Measurements from ENCODE around the gene ARHGAP10.

ARHGAP10 gene

DNA sequence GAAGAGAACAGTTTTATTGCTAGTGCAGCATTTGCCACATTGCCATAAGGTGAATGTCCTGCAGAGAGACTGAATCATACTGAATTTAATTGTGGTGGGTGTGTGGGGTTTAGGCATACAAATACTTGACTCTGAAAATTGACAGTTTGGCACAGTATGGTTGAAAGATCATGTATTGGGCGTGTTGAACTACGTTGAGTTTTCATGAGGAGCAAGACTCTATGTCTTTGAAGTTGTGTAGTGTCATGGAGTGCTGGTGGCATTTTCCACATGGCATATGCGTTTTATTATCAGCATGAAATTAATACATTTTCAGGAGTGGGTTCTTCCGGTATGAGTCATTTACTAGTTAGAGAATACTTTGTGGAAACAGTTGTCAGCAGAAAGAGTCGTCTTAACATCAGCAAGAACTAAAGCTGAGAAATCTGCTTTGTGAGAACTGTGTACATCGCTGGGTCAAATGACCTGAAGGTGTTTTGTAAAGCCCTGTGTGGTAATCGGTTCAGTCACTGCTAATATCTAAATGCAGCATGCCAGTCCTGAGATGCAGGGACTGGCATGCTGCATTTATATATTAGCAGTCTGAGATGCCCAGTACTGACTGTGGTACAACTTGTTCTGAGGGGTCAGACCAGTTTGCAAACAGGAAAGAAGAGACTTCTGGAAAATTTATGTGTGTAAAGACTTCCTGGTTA, 50.3 kb downstream of the ARHGAP10 start:
- no peak overlapping the region for H3K4me3 ChIP-seq (ENCODE audit: low read depth, low read length)
- TF ChIP-seq, protein P1, sequence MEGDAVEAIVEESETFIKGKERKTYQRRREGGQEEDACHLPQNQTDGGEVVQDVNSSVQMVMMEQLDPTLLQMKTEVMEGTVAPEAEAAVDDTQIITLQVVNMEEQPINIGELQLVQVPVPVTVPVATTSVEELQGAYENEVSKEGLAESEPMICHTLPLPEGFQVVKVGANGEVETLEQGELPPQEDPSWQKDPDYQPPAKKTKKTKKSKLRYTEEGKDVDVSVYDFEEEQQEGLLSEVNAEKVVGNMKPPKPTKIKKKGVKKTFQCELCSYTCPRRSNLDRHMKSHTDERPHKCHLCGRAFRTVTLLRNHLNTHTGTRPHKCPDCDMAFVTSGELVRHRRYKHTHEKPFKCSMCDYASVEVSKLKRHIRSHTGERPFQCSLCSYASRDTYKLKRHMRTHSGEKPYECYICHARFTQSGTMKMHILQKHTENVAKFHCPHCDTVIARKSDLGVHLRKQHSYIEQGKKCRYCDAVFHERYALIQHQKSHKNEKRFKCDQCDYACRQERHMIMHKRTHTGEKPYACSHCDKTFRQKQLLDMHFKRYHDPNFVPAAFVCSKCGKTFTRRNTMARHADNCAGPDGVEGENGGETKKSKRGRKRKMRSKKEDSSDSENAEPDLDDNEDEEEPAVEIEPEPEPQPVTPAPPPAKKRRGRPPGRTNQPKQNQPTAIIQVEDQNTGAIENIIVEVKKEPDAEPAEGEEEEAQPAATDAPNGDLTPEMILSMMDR (IDR thresholded peaks at IDR 0.05; ENCODE audit: low read depth, low read length, missing control alignments) = no peak
- DNase-seq (ENCODE audit: low read depth) = no peak

DNA sequence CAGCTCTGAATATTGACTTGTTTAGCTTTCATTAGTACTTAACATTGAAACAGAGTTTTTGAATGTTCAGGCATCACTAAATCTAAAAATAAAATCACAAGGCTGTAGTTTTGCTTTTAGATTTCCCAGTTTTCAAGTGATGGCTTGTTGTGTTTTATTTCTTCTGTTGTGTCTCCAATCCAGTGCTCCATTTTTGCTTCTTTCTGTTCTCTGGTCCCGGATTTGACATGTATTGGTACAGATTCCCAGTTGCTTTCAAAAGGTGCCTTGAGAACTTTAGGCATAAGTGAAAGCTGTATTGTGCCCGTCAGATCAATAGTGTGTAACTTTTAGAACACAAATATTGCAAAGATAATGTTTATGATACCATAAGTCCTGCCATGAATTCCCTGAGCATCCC, 53.2 kb downstream of the ARHGAP10 start:
- TF ChIP-seq, protein P1 (IDR thresholded peaks at IDR 0.05; ENCODE audit: low read depth, low read length, missing control alignments) = no peak
- DNase-seq (ENCODE audit: low read depth) = no peak
- no peak overlapping the region; the same call in 1 of the 2 replicates for H3K4me3 ChIP-seq (ENCODE audit: low read depth, low read length)

DNA sequence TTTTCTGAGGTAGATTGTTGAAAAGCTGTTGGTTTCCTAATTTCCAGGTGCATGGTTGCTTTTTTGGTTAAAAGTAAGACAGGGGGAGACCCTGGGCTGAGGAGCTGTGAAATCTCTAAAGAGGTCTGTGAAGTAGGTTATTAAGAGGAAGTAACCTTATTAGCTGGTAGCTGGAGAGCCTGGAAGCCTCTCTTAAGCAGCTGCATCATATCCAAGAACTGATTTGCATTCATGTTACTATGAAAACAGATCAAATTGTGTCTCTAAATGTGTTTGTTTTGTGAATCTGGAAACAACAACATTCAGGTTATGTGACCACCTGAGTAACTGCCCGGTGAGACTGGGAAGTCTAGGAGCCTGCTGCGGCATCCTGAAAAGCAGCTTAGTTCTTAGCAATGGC, 54.1 kb downstream of the ARHGAP10 start:
- DNase-seq (ENCODE audit: low read depth) = no peak
- H3K4me3 ChIP-seq (ENCODE audit: low read depth, low read length) = no peak overlapping the region
- TF ChIP-seq, protein P1 (IDR thresholded peaks at IDR 0.05; ENCODE audit: low read depth, low read length, missing control alignments) = no peak

DNA sequence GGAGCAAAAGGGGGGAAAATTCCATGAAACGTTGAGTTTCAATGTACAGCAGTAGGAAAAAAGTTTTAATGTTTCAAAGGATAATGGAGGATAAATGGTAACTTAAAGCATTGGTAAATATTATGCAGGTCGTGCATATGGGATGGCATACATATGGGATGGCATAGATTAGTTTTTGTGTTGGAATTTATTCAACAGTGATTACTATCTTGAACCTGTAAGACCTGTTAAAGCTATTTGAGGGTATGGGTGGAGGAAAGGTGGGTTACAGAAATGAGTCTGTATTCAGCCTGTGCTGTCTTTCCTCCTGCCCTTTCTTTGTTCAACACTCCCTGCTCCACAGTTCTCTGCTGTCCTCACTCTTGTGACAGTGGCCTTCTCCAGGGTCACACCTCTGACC, 54.6 kb downstream of the ARHGAP10 start:
- H3K4me3 ChIP-seq (ENCODE audit: low read depth, low read length) = no peak overlapping the region
- TF ChIP-seq, protein P1 (IDR thresholded peaks at IDR 0.05; ENCODE audit: low read depth, low read length, missing control alignments) = no peak
- no peak for DNase-seq (ENCODE audit: low read depth)

DNA sequence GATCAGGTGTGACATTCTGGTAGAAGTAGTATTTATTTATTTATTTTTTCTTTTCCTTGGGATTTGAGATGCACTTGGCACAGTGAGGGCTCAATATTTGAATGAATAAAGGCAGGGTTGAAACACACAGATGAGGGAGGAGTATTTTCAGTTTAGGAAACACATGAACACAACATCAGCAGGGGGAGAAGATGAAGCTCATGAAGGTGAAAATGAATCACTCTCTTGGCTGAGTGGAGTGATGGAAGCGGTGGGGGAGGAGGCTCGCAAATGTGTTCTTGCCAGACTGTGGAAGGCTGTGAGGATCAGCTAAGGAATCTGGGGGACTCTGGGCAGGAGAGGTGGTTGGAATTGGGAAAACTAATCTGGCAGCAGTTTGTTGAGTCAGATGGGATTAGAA, 55.3 kb downstream of the ARHGAP10 start:
- no peak overlapping the region for H3K4me3 ChIP-seq (ENCODE audit: low read depth, low read length)
- TF ChIP-seq, protein P1 (IDR thresholded peaks at IDR 0.05; ENCODE audit: low read depth, low read length, missing control alignments) = no peak
- no peak for DNase-seq (ENCODE audit: low read depth)

DNA sequence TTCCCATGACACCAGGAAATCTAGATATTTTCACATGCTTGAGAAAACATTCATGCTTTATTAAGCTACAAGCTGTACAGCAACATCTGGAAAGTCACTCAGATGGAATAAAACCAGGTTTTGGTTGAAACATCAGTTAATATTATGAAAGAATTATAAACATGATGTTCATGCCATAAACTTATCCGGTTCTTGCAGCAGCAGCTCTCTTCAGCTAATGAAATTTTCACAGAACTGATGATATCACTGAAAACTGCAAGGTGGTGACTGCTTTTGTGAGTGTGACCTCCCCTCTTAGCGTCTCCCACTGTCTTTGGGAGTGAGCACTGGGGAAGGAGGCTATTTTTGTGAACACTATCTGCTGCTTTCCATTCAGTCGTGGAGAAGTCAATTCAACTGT, 56.9 kb downstream of the ARHGAP10 start:
- TF ChIP-seq, protein P1 (IDR thresholded peaks at IDR 0.05; ENCODE audit: low read depth, low read length, missing control alignments) = no peak
- no peak for DNase-seq (ENCODE audit: low read depth)
- H3K4me3 ChIP-seq (ENCODE audit: low read depth, low read length) = no peak overlapping the region

DNA sequence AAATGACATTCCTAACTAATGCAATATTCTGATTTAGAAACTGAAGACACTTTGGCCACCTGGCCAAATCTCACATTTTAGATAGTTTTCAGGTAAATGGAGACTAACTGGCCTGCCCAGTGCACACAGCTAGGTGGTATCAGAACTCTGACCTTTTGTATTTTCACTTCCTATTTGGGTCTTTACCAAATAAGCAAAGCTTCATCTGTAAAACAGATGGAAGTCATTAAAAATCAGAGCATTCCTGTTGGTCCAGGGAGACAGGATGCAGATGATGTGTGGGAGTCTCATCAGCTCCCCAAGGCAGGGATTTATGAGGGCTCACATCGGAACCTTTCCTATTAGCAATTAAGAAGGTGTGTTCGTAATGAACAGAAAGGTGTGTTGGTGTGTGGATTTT, 57.7 kb downstream of the ARHGAP10 start:
- DNase-seq (ENCODE audit: low read depth) = no peak
- H3K4me3 ChIP-seq (ENCODE audit: low read depth, low read length) = no peak overlapping the region
- TF ChIP-seq, protein P1 (IDR thresholded peaks at IDR 0.05; ENCODE audit: low read depth, low read length, missing control alignments) = no peak
